GM21576 (cell line): ENCODE data around the gene UNC5A.

Experiments
- ATAC-seq: cut with Tn5 transposase; IDR thresholded peaks from one replicate; pipeline ENCODE4 v1.9.1; 2021; ENCODE audit warnings: mild to moderate bottlenecking, moderate library complexity; ENCODE audit not compliant: unreplicated experiment

Gene UNC5A

GRCh38 chr5:176799488-176799887, 10.9 kb upstream of the UNC5A start:
- no peak for ATAC-seq

- ATAC-seq = no peak
These were observed 10.3 kb upstream of the UNC5A start for GRCh38 chr5:176800024-176800423.

- ATAC-seq = no peak
These were observed 8.1 kb upstream of the UNC5A start for GRCh38 chr5:176802116-176802784.

- ATAC-seq = no peak
These were observed 7.1 kb upstream of the UNC5A start for GRCh38 chr5:176803068-176803942.

GRCh38 chr5:176803943-176804498, 6.3 kb upstream of the UNC5A start:
- ATAC-seq = no peak

GRCh38 chr5:176806137-176806536, 4.2 kb upstream of the UNC5A start:
- ATAC-seq = no peak

GRCh38 chr5:176809544-176810080, 747 bp upstream of the UNC5A start:
- no peak for ATAC-seq

- no peak for ATAC-seq
These were observed 535 bp downstream of the UNC5A start for GRCh38 chr5:176810687-176811501.

GRCh38 chr5:176812269-176813259, 2.2 kb downstream of the UNC5A start:
- no peak for ATAC-seq

- ATAC-seq = no peak
These were observed 3.4 kb downstream of the UNC5A start for GRCh38 chr5:176813587-176814312.

GRCh38 chr5:176814313-176814685, 3.9 kb downstream of the UNC5A start:
- no peak for ATAC-seq

GRCh38 chr5:176814836-176815438, 4.6 kb downstream of the UNC5A start:
- no peak for ATAC-seq

- no peak for ATAC-seq
These were observed 5.8 kb downstream of the UNC5A start for GRCh38 chr5:176816043-176816745.

GRCh38 chr5:176816791-176817347, 6.5 kb downstream of the UNC5A start:
- ATAC-seq = no peak

GRCh38 chr5:176817369-176817840, 7.0 kb downstream of the UNC5A start:
- no peak for ATAC-seq

GRCh38 chr5:176817841-176818377, 7.5 kb downstream of the UNC5A start:
- ATAC-seq = no peak

- ATAC-seq = no peak
These were observed 8.2 kb downstream of the UNC5A start for GRCh38 chr5:176818391-176819098.
